ENCODE results near the gene RRBP1.

Gene RRBP1

GRCh38 chr20:17630151-17630805, 51.8 kb downstream of the RRBP1 start:
- H3K4me3 ChIP-seq (replicated peaks; ENCODE audit: insufficient read depth, low read length): no peak overlapping the region
- TF ChIP-seq SPI1 (IDR thresholded peaks at IDR 0.05; ENCODE audit: borderline replicate concordance, low read depth): no peak
- no peak for TF ChIP-seq REST (IDR thresholded peaks at IDR 0.05; ENCODE audit: insufficient replicate concordance, low read depth)
- no peak for TF ChIP-seq CTCF (IDR thresholded peaks at IDR 0.05; ENCODE audit: insufficient read depth, low read length)
- no peak for TF ChIP-seq GABPA (IDR thresholded peaks at IDR 0.05; ENCODE audit: low read depth)
- no peak for TF ChIP-seq POLR2AphosphoS5 (IDR thresholded peaks at IDR 0.05; ENCODE audit: low read depth)
- no peak overlapping the region for H3K27ac ChIP-seq (replicated peaks)
- H3K27me3 ChIP-seq (ENCODE audit: insufficient read depth, poor library complexity, severe bottlenecking): no peaks in the 10 kb centered on the region
- DNase-seq (ENCODE audit: low read depth in 1 of 2, low spot score in 1 of 2): no peak

- Histone ChIP-seq H3K4me3 (replicated peaks; ENCODE audit: insufficient read depth, low read length) (no peak overlapping the region), H3K27ac (replicated peaks) (no peak overlapping the region), H3K27me3 (ENCODE audit: insufficient read depth, poor library complexity, severe bottlenecking) (no peaks in the 10 kb centered on the region)
- TF ChIP-seq POLR2AphosphoS5 (IDR thresholded peaks at IDR 0.05; ENCODE audit: low read depth) (no peak), REST (IDR thresholded peaks at IDR 0.05; ENCODE audit: insufficient replicate concordance, low read depth) (no peak), GABPA (IDR thresholded peaks at IDR 0.05; ENCODE audit: low read depth) (no peak), CTCF (IDR thresholded peaks at IDR 0.05; ENCODE audit: insufficient read depth, low read length) (no peak), SPI1 (IDR thresholded peaks at IDR 0.05; ENCODE audit: borderline replicate concordance, low read depth) (no peak)
- DNase-seq (ENCODE audit: low read depth in 1 of 2, low spot score in 1 of 2): no peak
These were observed 52.4 kb downstream of the RRBP1 start for GRCh38 chr20:17629678-17630089.

- TF ChIP-seq REST (IDR thresholded peaks at IDR 0.05; ENCODE audit: insufficient replicate concordance, low read depth): no peak
- TF ChIP-seq SPI1 (IDR thresholded peaks at IDR 0.05; ENCODE audit: borderline replicate concordance, low read depth): no peak
- TF ChIP-seq GABPA (IDR thresholded peaks at IDR 0.05; ENCODE audit: low read depth): no peak
- TF ChIP-seq POLR2AphosphoS5 (IDR thresholded peaks at IDR 0.05; ENCODE audit: low read depth): no peak
- no peak overlapping the region for H3K4me3 ChIP-seq (replicated peaks; ENCODE audit: insufficient read depth, low read length)
- H3K27ac ChIP-seq (replicated peaks): no peak overlapping the region
- no peaks in the 10 kb centered on the region for H3K27me3 ChIP-seq (ENCODE audit: insufficient read depth, poor library complexity, severe bottlenecking)
- no peak for DNase-seq (ENCODE audit: low read depth in 1 of 2, low spot score in 1 of 2)
These were observed 53.0 kb downstream of the RRBP1 start for GRCh38 chr20:17629025-17629424.

Measured in HL-60 (cell line).